Measurements from ENCODE around the gene NLK.
"Not testable (repeated sequence)": the region's sequence is repeated elsewhere in the genome, so short reads cannot be mapped to it uniquely, and the experiment has no call there.

NLK gene

DNA sequence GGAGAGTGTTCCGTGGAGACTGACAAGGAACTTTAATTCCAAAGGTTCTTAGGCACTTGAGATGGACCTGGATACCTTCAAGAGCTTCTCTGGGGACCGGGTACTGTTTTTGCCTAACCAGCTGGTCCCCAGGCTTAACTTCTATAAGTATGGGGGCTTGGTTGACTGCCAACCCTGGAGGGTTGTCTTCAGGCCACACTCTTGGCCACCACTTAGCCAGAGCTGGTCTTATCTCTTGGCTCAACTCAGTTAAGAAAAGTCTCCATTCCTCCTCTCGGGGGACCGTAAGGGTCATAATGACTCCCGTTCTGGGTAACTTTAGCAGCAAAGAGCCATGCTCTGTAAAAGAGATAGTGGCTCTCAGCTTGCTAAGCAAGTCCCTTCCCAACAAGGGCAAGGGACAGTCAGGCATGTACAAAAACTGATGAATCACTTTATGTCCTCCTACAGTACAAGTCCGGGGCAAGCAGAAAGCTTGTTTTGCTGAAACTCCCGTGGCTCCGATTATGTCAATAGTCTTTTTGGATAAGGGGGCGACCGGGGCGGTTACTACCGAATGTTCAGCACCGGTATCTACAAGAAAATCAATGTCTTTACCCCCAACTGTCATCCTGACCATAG is 193.7 kb downstream of the NLK start:
- DNase-seq: not testable (repeated sequence)

DNA sequence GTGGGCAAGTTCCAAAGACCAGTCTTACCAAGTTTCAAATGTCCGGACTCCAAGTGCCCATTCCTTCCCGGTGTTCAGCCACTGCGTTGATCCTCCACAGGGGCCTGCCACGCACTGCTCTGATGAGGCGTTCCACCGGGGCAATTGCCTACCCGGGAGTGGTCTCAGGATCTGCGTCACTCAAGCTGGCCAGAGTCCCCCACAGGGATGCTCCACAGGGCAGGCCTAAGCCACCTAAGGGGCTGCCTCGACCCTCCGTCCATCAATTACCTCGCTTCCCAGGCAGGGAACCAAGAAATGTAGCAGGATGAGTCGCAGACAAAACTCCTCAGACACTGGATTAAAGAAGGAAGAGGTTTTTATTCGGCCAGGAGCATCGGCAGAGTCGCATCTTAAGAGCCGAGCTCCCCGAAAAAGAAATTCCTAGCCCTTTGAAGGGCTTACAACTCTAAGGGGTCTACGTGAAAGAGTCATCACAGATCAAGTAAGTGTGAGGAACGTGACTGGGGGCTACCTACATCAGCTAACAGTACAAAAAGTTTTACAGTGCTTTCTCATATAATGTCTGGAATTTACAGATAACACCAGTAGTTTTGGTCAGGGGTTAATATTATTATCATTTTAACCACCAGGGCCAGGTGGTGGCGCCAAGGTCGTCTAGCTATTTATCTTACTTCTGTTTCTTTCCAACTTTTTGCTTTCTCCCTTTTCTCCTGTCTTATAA is 196.2 kb downstream of the NLK start:
- DNase-seq: not testable (repeated sequence)

DNA sequence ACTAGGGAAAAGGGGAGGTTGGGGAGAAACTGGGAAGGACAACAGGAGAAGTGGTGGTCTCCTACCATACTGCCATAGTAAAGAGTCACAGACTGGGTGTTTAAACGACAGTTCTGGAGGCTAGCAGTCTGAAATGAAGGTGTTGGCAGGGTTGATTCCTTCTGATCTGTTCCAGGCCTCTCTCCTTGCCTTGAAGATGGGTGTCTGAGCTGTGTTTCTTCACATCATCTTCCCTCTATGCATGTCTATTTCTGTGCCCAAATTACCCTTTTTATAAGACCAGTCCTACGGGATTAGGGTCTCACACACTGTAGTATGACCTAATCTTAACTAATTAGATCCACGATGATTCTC is 196.8 kb downstream of the NLK start:
- DNase-seq: no peak

GRCh38 chr17:28240688-28241340 is 198.3 kb downstream of the NLK start:
- no peak for DNase-seq

- DNase-seq: no peak
Observed at GRCh38 chr17:28242791-28243190, 200.3 kb downstream of the NLK start.

- not testable (repeated sequence) for DNase-seq
Observed at GRCh38 chr17:28243268-28243667, 200.8 kb downstream of the NLK start.

DNA sequence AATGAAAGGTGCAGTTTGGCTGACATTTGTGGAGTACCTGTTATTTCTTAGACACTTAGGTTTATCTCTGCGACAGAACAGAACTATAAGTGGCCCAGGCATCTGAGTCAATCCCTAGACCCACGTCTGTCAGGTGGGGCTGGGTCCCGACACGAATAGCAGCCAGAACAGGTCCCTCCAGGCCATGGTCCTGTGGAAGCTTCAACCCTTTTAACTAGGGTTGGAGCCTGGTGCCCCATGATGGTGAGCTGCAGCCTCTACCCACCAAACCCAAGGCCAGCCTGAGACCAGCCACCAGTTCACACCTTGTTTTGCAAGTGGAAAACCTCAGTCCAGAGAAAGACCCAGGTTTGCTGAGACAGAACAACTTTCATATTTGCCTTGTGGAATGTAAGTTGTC is 202.0 kb downstream of the NLK start:
- no peak for DNase-seq

Measured in T-helper 9 cell (primary cell).